KBM-7 (cell line): ENCODE results near the gene ATF4.
A peak's percentile ranks its signal among the peaks of the same experiment; 100 is the strongest.

Source experiments
- DNase-seq: peaks from one replicate; pipeline ENCODE4 v3.0.0-alpha.2; 2015
- in situ Hi-C: fragments of 300-500 bp; cut with MboI; formaldehyde crosslinking; loops from 2 replicates; pipeline ENCODE4 v1.14.3; 2020; ENCODE audit warnings: low sequenced_read_pairs, low pct_unique_long_range_greater_than_20kb, mixed read lengths

The ATF4 gene

DNA sequence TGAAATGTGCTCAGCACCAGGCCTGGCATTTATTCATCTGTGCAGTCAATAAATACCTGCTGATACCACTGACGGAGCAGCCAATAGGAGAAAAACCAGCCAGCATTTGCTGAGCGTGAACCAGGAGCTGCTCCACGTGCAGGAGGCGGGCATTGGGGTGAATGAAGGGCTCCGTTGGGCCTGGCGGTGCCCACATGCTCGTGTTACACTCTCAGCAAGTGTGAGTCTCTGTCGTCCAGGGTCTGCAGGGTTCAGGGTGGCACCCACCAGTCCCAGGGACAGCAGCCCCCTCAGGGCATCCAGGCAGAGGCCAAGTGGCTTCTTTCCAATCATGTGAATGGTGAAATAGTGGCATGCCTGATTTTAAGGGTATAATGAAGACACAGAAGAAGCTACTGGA lies 16.3 kb downstream of the ATF4 start:
- DNase-seq = no peak
- in situ Hi-C loops = loop anchor here (25.0 kb wide), 1 partner anchor 801 kb away; the partner anchor contains the start of gene ADSL

- no peak for DNase-seq
- in situ Hi-C loops = loop anchor here (25.0 kb wide), 1 partner anchor 799 kb away; the partner anchor contains the start of gene ADSL
Measured at GRCh38 chr22:39537975-39538374, 17.6 kb downstream of the ATF4 start.

- peak; percentile 49 for DNase-seq
- in situ Hi-C loops = loop anchor here (10.0 to 25.0 kb wide), 2 partner anchors 482 to 794 kb away; partner anchors contain the start of gene ADSL
Measured at GRCh38 chr22:39543095-39543494, 22.7 kb downstream of the ATF4 start.

GRCh38 chr22:39545386-39546365 lies 25.3 kb downstream of the ATF4 start:
- DNase-seq = peak; percentile 69
- in situ Hi-C loops = loop anchor here (10.0 to 25.0 kb wide), 2 partner anchors 479 to 792 kb away; partner anchors contain the start of gene ADSL

- DNase-seq = no peak
- in situ Hi-C loops = loop anchor here (10.0 to 25.0 kb wide), 2 partner anchors 478 to 790 kb away; partner anchors contain the start of gene ADSL
Measured at GRCh38 chr22:39546889-39547586, 26.7 kb downstream of the ATF4 start.

- in situ Hi-C loops = loop anchor here (10.0 to 25.0 kb wide), 2 partner anchors 477 to 790 kb away; partner anchors contain the start of gene ADSL
- no peak for DNase-seq
Measured at GRCh38 chr22:39547587-39547947, 27.2 kb downstream of the ATF4 start.

GRCh38 chr22:39553429-39553828 lies 33.1 kb downstream of the ATF4 start:
- no peak for DNase-seq
- in situ Hi-C loops = no loop called here

DNA sequence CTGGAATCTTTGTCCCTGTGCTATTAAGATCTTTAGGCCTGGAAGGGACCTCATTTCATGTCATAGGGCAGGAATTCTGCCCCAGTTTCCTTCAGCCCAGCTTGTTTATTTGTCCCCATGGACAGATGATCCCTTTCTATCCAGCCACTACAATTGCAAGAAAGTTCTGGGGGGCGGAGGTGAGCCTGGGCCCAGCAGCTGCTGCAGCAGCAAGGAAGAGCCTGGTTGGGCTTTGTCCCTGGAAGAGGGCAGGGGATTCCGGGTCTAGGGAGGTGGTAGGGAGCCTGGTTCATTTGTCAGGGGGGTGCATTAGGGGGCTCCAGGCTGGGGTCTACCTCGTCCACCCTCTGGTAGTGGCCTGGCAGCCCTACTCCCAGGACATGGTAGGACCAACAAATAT lies 33.8 kb downstream of the ATF4 start:
- no peak for DNase-seq
- in situ Hi-C loops = no loop called here

- in situ Hi-C loops = no loop called here
- no peak for DNase-seq
Measured at GRCh38 chr22:39556970-39557841, 36.8 kb downstream of the ATF4 start.

- in situ Hi-C loops = no loop called here
- DNase-seq = no peak
Measured at GRCh38 chr22:39558254-39558727, 37.9 kb downstream of the ATF4 start.

- in situ Hi-C loops = no loop called here
- DNase-seq = no peak
Measured at GRCh38 chr22:39558950-39559349, 38.6 kb downstream of the ATF4 start.

GRCh38 chr22:39559456-39560105 lies 39.2 kb downstream of the ATF4 start:
- in situ Hi-C loops = no loop called here
- DNase-seq = no peak

- no peak for DNase-seq
- in situ Hi-C loops = no loop called here
Measured at GRCh38 chr22:39560127-39560526, 39.8 kb downstream of the ATF4 start.

- in situ Hi-C loops = no loop called here
- no peak for DNase-seq
Measured at GRCh38 chr22:39562839-39563489, 42.6 kb downstream of the ATF4 start.

DNA sequence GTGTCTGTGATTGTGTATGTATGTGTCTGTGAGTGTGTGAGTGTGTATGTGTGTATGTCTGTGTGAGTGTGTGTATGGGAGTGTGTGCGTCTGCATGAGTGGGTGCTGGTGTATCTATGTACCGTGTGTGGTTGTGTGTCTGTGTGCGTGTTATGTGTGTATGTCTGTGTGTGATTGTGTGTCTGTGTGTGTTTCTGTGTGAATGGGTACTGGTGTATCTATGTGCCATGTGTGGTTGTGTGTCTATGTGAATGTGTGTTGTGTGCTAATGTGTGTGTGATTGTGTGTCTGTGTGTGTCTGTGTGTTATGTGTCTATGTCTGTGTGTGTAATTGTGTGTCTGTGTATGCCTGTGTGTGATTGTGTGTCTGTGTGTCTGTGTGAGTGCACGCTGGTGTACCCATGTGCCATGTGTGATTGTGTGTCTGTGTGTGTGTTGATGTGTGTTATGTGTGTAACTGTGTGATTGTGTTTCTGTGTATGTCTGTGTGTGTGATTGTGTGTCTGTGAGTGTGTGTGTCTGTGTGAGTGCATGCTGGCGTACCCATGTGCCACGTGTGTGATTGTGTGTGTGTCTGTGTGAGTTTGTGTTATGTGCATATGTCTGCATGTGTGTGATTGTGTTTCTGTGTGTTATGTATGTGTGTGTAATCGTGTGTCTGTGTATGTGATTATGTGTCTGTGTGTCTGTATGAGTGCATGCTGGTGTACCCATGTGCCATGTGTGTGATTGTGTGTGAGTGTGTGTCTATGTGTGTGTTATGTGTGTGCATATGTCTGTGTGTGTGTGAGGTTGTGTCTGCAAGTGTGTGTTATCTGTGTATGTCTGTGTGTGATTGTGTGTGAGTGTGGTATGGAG lies 43.4 kb downstream of the ATF4 start:
- no peak for DNase-seq
- in situ Hi-C loops = no loop called here

GRCh38 chr22:39565414-39565944 lies 45.1 kb downstream of the ATF4 start:
- in situ Hi-C loops = no loop called here
- DNase-seq = no peak
